Kidney epithelial cell (primary cell): ENCODE data around the gene SLIT1. TPM values are rescaled to one million over a fixed set of nuclear protein-coding genes. Genes with fewer than 3 reads are reported as not detected.
A peak's percentile ranks its signal among the peaks of the same experiment; 100 is the strongest.

ENCODE experiments used
- DNase-seq: peaks from one replicate; pipeline ENCODE4 v3.0.0-alpha.2; 2010; ENCODE audit warnings: low read depth
- H3K27me3 ChIP-seq: 2 replicates; pipeline ENCODE4 v1.6.0; 2011; ENCODE audit warnings: low read length; ENCODE audit not compliant: control insufficient read depth, insufficient read depth
- H3K36me3 ChIP-seq: 2 replicates; pipeline ENCODE4 v1.5.1; 2011; ENCODE audit warnings: low read length; ENCODE audit not compliant: control insufficient read depth, insufficient read depth
- H3K4me3 ChIP-seq: 2 replicates; pipeline ENCODE4 v1.5.1; 2011; ENCODE audit warnings: low read depth, mild to moderate bottlenecking, control low read depth, low read length
- total RNA-seq: library from RNA; depleted of rRNA; stranded (reverse); fragments of >200 nt; gene quantifications from 2 replicates; pipeline ENCODE4 v1.2.3, GENCODE V29; 2015
- TF ChIP-seq, protein P1 (sequence below): IDR thresholded peaks from 2 replicates; pipeline ENCODE4 v1.5.1; 2011; ENCODE audit warnings: mild to moderate bottlenecking, moderate library complexity, low read length, control low read depth, inconsistent platforms; ENCODE audit not compliant: insufficient read depth, poor library complexity, severe bottlenecking

Gene SLIT1
- total RNA-seq, 1 donor from 2014 or later = 0.17 TPM

DNA sequence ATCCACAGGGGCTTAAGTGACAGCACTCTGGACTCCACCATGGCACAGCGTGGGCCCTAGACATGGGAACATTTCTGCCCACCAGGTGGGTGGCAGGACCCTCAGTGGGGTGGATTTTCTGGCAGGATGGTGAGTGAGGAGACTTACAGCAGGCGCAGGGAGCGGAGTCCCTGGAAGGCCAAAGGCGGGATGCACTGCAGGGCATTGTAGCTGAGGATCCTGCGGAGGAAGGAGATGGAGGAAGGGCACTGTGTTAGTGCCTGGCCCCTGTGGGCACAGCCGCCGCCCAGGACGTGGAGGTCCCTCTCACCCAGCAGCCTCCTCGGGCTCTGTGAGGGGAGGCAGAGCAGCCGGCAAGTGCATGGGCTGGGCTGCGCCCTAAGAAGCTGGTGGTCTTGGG lies 154.3 kb downstream of the SLIT1 start:
- TF ChIP-seq, protein P1, sequence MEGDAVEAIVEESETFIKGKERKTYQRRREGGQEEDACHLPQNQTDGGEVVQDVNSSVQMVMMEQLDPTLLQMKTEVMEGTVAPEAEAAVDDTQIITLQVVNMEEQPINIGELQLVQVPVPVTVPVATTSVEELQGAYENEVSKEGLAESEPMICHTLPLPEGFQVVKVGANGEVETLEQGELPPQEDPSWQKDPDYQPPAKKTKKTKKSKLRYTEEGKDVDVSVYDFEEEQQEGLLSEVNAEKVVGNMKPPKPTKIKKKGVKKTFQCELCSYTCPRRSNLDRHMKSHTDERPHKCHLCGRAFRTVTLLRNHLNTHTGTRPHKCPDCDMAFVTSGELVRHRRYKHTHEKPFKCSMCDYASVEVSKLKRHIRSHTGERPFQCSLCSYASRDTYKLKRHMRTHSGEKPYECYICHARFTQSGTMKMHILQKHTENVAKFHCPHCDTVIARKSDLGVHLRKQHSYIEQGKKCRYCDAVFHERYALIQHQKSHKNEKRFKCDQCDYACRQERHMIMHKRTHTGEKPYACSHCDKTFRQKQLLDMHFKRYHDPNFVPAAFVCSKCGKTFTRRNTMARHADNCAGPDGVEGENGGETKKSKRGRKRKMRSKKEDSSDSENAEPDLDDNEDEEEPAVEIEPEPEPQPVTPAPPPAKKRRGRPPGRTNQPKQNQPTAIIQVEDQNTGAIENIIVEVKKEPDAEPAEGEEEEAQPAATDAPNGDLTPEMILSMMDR = no peak
- no peak for DNase-seq
- no peak overlapping the region for H3K4me3 ChIP-seq
- H3K27me3 ChIP-seq = peaks cover 7% of the 10 kb centered on the region
- H3K36me3 ChIP-seq = no peaks in the 10 kb centered on the region

GRCh38 chr10:97030894-97031293 lies 154.9 kb downstream of the SLIT1 start:
- H3K27me3 ChIP-seq = peaks cover 7% of the 10 kb centered on the region
- no peak for DNase-seq
- H3K4me3 ChIP-seq = no peak overlapping the region
- H3K36me3 ChIP-seq = no peaks in the 10 kb centered on the region
- TF ChIP-seq, protein P1 = no peak

DNA sequence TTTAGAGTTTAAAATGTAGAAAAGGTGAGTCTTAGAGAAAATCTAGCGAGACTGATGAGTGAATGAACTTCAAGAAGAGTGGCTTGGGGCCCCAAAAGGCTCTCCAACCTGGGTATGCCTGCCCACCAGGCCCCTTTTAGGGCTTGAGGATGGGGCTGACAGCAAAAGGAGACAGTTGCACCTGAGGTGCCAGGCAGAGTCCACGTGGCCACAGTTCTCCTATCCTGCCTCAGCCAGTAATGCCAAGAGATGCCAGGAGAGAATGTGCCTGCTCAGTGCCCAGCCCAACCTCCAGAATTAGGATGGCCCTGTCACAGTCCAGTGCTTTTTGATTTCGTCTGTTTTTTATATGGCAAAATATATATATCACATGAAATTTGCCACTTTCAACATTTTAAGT lies 156.5 kb downstream of the SLIT1 start:
- Histone ChIP-seq H3K4me3 (no peak overlapping the region), H3K36me3 (no peaks in the 10 kb centered on the region), H3K27me3 (peaks cover 4% of the 10 kb centered on the region)
- TF ChIP-seq, protein P1 = no peak
- DNase-seq = no peak

- TF ChIP-seq, protein P1 = no peak
- Histone ChIP-seq H3K4me3 (no peak overlapping the region), H3K27me3 (peaks cover 4% of the 10 kb centered on the region), H3K36me3 (no peaks in the 10 kb centered on the region)
- no peak for DNase-seq
Observed at GRCh38 chr10:97028832-97029178, 157.0 kb downstream of the SLIT1 start.

GRCh38 chr10:97028126-97028831 lies 157.5 kb downstream of the SLIT1 start:
- Histone ChIP-seq H3K27me3 (peaks cover 4% of the 10 kb centered on the region), H3K36me3 (no peaks in the 10 kb centered on the region), H3K4me3 (no peak overlapping the region)
- peak; percentile 32 for DNase-seq
- TF ChIP-seq, protein P1 = no peak
